Left ventricle myocardium inferior (tissue), 1 donor: ENCODE data around the gene RNASE1. TPM values are rescaled to one million over a fixed set of nuclear protein-coding genes. Genes with fewer than 3 reads are reported as not detected.

ENCODE experiments used
- DNase-seq: peaks from one replicate; pipeline ENCODE4 v3.0.0-alpha.2; 2020
- H3K27ac ChIP-seq: fragments of 200-600 bp; replicated peaks from 2 replicates; pipeline ENCODE4 v1.8.0; 2021
- H3K27me3 ChIP-seq: fragments of 200-600 bp; 2 replicates; pipeline ENCODE4 v1.8.0; 2021; ENCODE audit warnings: low read depth
- H3K36me3 ChIP-seq: fragments of 200-600 bp; 2 replicates; pipeline ENCODE4 v1.8.0; 2021
- H3K4me1 ChIP-seq: fragments of 200-600 bp; 2 replicates; pipeline ENCODE4 v1.8.0; 2021
- H3K4me3 ChIP-seq: fragments of 200-600 bp; 2 replicates; pipeline ENCODE4 v1.8.0; 2021; ENCODE audit warnings: mild to moderate bottlenecking, moderate library complexity
- H3K9me3 ChIP-seq: fragments of 200-600 bp; replicated peaks from 2 replicates; pipeline ENCODE4 v1.8.0; 2021
- intact Hi-C: fragments of 100-400 bp; cut with micrococcal nuclease; formaldehyde crosslinking; loops from one replicate; pipeline ENCODE4 v1.11.0; 2022
- total RNA-seq: library from RNA; stranded (reverse); fragmentation: NEBNext Ultra II Directional; extraction: Animal tissue kit (Norgen Biotek cat#: 25700); gene quantifications from one replicate; pipeline ENCODE4 v1.2.1, GENCODE V29; 2021
- TF ChIP-seq, protein P1 (sequence below): fragments of 200-600 bp; IDR thresholded peaks from 2 replicates; pipeline ENCODE4 v1.8.0; 2021; ENCODE audit warnings: antibody characterized with exemption, mild to moderate bottlenecking, borderline replicate concordance
- donor health status: DM: no; HTN: yes; CAD: no; lungs with severe emphysema.

The RNASE1 gene
- total RNA-seq, 1 donor from 2014 or later: 294 TPM

DNA sequence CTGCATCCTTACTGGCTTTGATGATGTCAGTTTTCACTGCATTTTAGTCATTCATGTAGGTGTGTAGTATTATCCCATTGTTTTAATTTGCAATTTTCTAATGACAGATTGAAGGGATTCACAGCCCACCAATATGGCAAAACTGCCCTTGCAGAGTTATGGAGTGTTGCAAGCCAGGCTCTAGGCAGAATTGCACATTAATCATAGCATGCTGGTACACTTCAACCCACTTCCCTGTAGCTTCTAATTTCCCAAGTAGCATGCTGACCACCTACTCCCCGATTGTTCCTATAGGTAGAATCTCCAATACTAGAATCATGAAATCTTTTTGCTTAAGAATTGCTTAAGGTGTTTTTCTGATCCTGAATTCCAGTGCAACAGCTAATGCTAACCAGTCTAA, 26.7 kb downstream of the RNASE1 start:
- Histone ChIP-seq H3K9me3 (no peaks in the 10 kb centered on the region), H3K36me3 (no peaks in the 10 kb centered on the region), H3K27me3 (no peaks in the 10 kb centered on the region), H3K4me3 (no peak overlapping the region), H3K4me1 (peaks cover 2% of the 10 kb centered on the region), H3K27ac (no peak overlapping the region)
- TF ChIP-seq, protein P1, sequence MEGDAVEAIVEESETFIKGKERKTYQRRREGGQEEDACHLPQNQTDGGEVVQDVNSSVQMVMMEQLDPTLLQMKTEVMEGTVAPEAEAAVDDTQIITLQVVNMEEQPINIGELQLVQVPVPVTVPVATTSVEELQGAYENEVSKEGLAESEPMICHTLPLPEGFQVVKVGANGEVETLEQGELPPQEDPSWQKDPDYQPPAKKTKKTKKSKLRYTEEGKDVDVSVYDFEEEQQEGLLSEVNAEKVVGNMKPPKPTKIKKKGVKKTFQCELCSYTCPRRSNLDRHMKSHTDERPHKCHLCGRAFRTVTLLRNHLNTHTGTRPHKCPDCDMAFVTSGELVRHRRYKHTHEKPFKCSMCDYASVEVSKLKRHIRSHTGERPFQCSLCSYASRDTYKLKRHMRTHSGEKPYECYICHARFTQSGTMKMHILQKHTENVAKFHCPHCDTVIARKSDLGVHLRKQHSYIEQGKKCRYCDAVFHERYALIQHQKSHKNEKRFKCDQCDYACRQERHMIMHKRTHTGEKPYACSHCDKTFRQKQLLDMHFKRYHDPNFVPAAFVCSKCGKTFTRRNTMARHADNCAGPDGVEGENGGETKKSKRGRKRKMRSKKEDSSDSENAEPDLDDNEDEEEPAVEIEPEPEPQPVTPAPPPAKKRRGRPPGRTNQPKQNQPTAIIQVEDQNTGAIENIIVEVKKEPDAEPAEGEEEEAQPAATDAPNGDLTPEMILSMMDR: no peak
- intact Hi-C loops: no loop called here
- DNase-seq: no peak

DNA sequence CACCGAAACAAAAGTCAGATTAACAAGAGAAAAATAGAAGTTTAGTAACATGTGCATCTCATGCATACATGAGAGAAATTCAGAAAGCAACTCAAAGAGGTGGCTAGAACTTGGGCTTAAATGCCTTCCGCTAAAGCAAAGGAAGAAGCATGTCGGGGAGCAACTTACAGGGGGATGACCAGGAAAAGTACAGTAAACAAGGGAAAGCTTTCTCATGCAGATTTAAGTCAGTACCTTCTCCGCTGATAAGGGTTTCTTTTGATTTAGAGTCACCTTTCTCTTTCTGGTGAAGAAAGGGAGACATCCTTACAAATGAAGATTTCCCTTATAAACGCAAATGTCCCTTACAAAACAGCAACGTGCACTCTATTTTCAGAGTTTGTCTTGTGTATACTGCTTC, 27.6 kb downstream of the RNASE1 start:
- intact Hi-C loops: no loop called here

DNA sequence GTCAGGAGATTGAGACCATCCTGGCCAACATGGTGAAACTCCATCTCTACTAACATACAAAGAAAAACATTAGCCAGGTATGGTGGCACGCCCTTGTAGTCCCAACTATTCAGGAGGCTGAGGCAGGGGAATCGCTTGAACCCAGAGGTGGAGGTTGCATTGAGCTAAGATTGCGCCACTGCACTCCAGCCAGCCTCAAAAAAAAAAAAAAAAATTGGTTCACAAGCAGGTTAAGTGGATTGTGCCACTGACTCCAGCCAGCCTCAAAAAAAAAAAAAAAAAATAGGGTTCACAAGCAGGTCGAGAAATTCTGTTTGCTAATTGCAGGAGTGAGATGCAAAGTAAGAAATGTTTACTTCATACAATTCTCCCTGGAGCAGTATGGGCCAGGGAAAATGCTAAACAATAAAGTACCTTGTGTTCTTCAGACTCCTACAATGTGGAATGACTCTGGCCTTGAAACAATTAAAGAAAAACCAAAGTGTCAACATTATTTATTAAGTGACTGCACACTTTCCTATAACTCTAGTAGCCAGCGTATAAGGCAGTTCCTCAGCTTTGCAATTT, 28.3 kb downstream of the RNASE1 start:
- TF ChIP-seq, protein P1: no peak
- no peak overlapping the region for H3K4me3 ChIP-seq
- H3K27me3 ChIP-seq: no peaks in the 10 kb centered on the region
- DNase-seq: no peak
- no peaks in the 10 kb centered on the region for H3K9me3 ChIP-seq
- intact Hi-C loops: no loop called here
- no peaks in the 10 kb centered on the region for H3K4me1 ChIP-seq
- H3K27ac ChIP-seq: no peak overlapping the region
- no peaks in the 10 kb centered on the region for H3K36me3 ChIP-seq

More for the DNA sequence above, 27.6 kb downstream of the RNASE1 start:
- Histone ChIP-seq H3K9me3 (no peaks in the 10 kb centered on the region), H3K4me1 (no peaks in the 10 kb centered on the region), H3K36me3 (no peaks in the 10 kb centered on the region), H3K4me3 (no peak overlapping the region), H3K27me3 (no peaks in the 10 kb centered on the region), H3K27ac (no peak overlapping the region)
- TF ChIP-seq, protein P1: no peak
- no peak for DNase-seq

DNA sequence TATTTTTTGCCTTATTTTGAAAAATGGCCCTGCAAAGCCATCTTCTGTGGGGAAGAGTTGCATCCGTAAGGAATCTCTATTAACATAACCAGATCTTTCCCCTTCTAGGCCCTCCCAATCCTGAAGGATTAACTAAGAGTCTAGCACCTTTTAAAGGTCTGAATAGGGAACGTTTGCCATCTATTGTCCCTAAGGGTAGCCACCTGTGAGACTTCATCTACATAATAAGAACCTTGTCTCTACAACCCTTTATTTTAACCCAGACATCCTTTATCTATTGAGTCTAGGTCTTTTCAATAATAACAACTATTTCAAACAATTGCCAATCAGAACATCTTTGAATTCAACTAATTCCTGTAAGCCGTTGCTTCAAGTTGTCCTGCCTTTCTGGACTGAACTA, 30.0 kb downstream of the RNASE1 start:
- Histone ChIP-seq H3K4me3 (no peak overlapping the region), H3K27me3 (no peaks in the 10 kb centered on the region), H3K9me3 (no peaks in the 10 kb centered on the region), H3K4me1 (no peaks in the 10 kb centered on the region), H3K36me3 (no peaks in the 10 kb centered on the region), H3K27ac (no peak overlapping the region)
- TF ChIP-seq, protein P1: no peak
- intact Hi-C loops: no loop called here
- DNase-seq: no peak

DNA sequence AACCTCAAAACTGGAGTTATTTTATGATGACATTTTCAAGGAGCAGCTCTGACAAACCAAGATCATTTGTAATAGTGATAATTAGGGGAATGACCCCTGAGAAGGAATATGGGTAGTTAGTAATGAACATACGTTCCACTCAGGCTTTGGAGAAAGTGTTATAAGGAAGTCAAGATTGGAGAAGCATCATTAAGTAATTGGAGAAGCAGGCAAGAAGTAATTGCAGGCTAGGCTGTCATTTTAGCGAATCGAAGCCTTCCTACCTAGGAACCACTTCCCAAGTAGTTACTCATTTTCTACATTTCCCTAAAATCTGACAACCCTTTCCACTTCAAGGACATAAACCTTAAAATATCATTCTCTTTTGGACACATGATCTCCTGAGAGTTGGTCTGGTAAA, 33.2 kb downstream of the RNASE1 start:
- H3K9me3 ChIP-seq: no peaks in the 10 kb centered on the region
- H3K4me1 ChIP-seq: no peaks in the 10 kb centered on the region
- TF ChIP-seq, protein P1: no peak
- no peak overlapping the region for H3K4me3 ChIP-seq
- no peaks in the 10 kb centered on the region for H3K27me3 ChIP-seq
- intact Hi-C loops: no loop called here
- no peak for DNase-seq
- H3K36me3 ChIP-seq: no peaks in the 10 kb centered on the region
- no peak overlapping the region for H3K27ac ChIP-seq

DNA sequence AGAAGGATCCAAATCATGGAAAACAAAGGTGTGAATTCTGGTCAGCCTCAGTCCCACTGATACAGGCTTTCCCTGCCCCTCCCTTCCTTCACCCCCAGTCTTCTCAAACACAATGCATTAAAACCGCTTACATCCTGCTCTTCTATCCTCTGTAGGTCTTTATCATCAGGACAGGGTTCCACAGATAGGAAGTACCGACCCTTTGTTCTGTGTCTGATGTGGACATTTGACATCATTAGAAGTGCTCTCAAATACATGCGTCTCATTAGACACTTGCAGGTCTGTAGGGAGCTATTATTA, 34.1 kb downstream of the RNASE1 start:
- no peaks in the 10 kb centered on the region for H3K27me3 ChIP-seq
- TF ChIP-seq, protein P1: no peak
- no peak for DNase-seq
- H3K36me3 ChIP-seq: no peaks in the 10 kb centered on the region
- no peak overlapping the region for H3K4me3 ChIP-seq
- no peak overlapping the region for H3K27ac ChIP-seq
- no peaks in the 10 kb centered on the region for H3K9me3 ChIP-seq
- H3K4me1 ChIP-seq: no peaks in the 10 kb centered on the region
- intact Hi-C loops: no loop called here
